ENCODE data around the gene LMX1A. TPM values are rescaled to one million over a fixed set of nuclear protein-coding genes. Genes with fewer than 3 reads are reported as not detected.

The LMX1A gene
- total RNA-seq, 1 experiment from 2014 or later, result not detected

DNA sequence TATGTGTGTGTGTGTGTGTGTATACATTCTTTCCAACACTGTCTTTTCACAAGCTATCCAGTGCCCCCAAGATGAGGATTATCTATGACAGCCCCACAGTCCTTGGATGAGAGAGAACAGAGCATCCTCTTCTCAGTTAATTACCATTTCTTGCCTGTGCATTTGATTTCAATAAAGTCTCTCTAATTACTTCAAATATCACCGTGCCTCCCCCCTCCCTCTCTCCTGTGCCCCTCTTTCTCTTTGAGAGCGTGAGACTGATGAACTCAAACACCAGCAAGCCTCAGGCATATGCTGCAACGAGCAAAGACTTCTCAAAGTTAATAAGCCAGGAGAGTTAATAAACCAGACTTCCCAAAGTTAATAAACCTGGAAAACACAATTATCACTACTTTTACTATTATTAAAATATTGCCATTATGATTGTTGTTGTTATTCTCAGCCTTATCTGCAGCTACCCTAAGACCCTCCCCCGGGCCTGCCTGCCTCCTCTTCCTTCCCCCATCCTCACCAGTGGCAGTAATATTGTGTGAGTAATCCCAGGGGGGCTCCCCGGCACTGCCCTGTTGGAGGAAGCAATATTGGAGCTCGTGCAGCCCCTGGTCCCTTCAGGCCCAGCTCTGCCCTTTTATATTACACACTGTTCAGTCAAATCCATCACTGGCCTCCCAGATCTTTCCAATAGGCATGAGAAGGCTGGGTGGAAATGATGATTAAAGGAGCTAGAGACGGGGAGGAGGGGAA is 30.9 kb downstream of the LMX1A start:
- no peak for DNase-seq (ENCODE audit: low read depth, low spot score)
- Histone ChIP-seq H3K36me3 (ENCODE audit: control insufficient read depth, insufficient read depth, low read length) (no peaks in the 10 kb centered on the region), H3K27me3 (ENCODE audit: control insufficient read depth, insufficient read depth, low read length) (no peaks in the 10 kb centered on the region), H3K9me3 (ENCODE audit: control insufficient read depth, insufficient read depth, low read depth, low read length) (no peaks in the 10 kb centered on the region), H3K27ac (ENCODE audit: low read length) (no peak overlapping the region), H3K4me3 (ENCODE audit: low read depth in 2 of 2, low read length in 2 of 2) (no peak overlapping the region), H3K4me1 (ENCODE audit: control insufficient read depth, insufficient read depth, low read length) (no peaks in the 10 kb centered on the region)
- POLR2A ChIA-PET, result no interaction called here
- BruUV-seq (replicated peaks), result no TSS peak
- in situ Hi-C loops (cut with HindIII; ENCODE audit: low pct_unique_long_range_greater_than_20kb, low sequenced_read_pairs) (no loop called here), intact Hi-C loops (cut with micrococcal nuclease; ENCODE audit: unreplicated experiment) (no loop called here)
- TF ChIP-seq POLR2AphosphoS5 (IDR thresholded peaks at IDR 0.05; ENCODE audit: low read depth, low read length), result no peak
- ATAC-seq, result no peak
- CTCF ChIA-PET, result no interaction called here

DNA sequence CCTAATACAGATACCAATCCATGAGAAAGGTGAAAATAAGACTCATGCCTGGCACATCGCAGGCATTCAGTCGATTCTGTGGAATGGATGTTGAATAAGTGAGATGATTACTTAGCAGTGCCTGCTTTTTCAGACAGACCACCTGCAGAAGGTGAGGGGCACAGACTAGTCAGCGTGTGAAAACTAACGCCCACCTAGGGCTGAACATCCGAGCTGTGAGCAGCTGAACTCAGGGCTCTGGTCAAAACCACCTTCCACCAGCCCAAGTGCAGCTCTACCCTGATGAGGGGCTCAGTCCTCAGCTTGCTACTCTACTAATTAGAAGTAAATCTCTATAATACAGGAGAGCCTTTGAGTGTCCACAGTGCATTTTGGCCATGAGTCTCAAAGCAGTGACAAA is 32.5 kb downstream of the LMX1A start:
- POLR2A ChIA-PET, result no interaction called here
- H3K36me3 ChIP-seq (ENCODE audit: control insufficient read depth, insufficient read depth, low read length), result no peaks in the 10 kb centered on the region
- H3K27me3 ChIP-seq (ENCODE audit: control insufficient read depth, insufficient read depth, low read length), result no peaks in the 10 kb centered on the region
- no peaks in the 10 kb centered on the region for H3K4me1 ChIP-seq (ENCODE audit: control insufficient read depth, insufficient read depth, low read length)
- BruUV-seq (replicated peaks), result no TSS peak
- intact Hi-C loops (cut with micrococcal nuclease; ENCODE audit: unreplicated experiment) (no loop called here), in situ Hi-C loops (cut with HindIII; ENCODE audit: low pct_unique_long_range_greater_than_20kb, low sequenced_read_pairs) (no loop called here)
- no peak overlapping the region for H3K27ac ChIP-seq (ENCODE audit: low read length)
- H3K4me3 ChIP-seq (ENCODE audit: low read depth in 2 of 2, low read length in 2 of 2), result no peak overlapping the region
- CTCF ChIA-PET, result no interaction called here
- TF ChIP-seq, protein P1, sequence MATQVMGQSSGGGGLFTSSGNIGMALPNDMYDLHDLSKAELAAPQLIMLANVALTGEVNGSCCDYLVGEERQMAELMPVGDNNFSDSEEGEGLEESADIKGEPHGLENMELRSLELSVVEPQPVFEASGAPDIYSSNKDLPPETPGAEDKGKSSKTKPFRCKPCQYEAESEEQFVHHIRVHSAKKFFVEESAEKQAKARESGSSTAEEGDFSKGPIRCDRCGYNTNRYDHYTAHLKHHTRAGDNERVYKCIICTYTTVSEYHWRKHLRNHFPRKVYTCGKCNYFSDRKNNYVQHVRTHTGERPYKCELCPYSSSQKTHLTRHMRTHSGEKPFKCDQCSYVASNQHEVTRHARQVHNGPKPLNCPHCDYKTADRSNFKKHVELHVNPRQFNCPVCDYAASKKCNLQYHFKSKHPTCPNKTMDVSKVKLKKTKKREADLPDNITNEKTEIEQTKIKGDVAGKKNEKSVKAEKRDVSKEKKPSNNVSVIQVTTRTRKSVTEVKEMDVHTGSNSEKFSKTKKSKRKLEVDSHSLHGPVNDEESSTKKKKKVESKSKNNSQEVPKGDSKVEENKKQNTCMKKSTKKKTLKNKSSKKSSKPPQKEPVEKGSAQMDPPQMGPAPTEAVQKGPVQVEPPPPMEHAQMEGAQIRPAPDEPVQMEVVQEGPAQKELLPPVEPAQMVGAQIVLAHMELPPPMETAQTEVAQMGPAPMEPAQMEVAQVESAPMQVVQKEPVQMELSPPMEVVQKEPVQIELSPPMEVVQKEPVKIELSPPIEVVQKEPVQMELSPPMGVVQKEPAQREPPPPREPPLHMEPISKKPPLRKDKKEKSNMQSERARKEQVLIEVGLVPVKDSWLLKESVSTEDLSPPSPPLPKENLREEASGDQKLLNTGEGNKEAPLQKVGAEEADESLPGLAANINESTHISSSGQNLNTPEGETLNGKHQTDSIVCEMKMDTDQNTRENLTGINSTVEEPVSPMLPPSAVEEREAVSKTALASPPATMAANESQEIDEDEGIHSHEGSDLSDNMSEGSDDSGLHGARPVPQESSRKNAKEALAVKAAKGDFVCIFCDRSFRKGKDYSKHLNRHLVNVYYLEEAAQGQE (IDR thresholded peaks at IDR 0.05; ENCODE audit: insufficient read depth in 1 of 2, low read depth in 2 of 2, low read length in 1 of 2), result no peak
- TF ChIP-seq POLR2AphosphoS5 (IDR thresholded peaks at IDR 0.05; ENCODE audit: low read depth, low read length) (no peak), SIN3A (IDR thresholded peaks at IDR 0.05; ENCODE audit: borderline replicate concordance, insufficient read depth, low read depth, low read length) (no peak), TCF7L2 (IDR thresholded peaks at IDR 0.05; ENCODE audit: low read depth, low read length) (no peak)
- ATAC-seq, result no peak
- no peak for DNase-seq (ENCODE audit: low read depth, low spot score)
- no peaks in the 10 kb centered on the region for H3K9me3 ChIP-seq (ENCODE audit: control insufficient read depth, insufficient read depth, low read depth, low read length)

DNA sequence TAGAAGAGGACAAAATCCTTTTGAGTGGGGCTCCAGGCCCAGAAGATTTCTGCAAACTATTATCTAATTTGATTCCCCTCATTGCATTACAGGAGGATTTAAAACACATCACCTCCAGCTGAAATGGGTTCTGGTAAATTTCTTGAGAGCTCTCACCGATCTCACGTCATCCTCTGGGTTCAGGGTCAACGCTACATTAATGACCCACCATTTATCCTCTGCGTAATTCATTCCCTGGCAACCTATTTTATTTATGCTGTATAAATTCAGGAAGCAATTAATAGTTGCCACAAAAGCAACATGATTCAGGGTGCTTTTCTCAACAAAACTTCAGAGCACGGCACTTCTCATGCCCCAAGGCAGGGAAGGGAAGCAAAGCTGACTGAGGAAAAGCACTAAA is 38.9 kb downstream of the LMX1A start:
- in situ Hi-C loops (cut with HindIII; ENCODE audit: low pct_unique_long_range_greater_than_20kb, low sequenced_read_pairs) (no loop called here), intact Hi-C loops (cut with micrococcal nuclease; ENCODE audit: unreplicated experiment) (no loop called here)
- Histone ChIP-seq H3K27ac (ENCODE audit: low read length) (no peak overlapping the region), H3K27me3 (ENCODE audit: control insufficient read depth, insufficient read depth, low read length) (no peaks in the 10 kb centered on the region; the same call in 1 of the 2 replicates), H3K4me3 (ENCODE audit: low read depth in 2 of 2, low read length in 2 of 2) (no peak overlapping the region), H3K36me3 (ENCODE audit: control insufficient read depth, insufficient read depth, low read length) (no peaks in the 10 kb centered on the region), H3K9me3 (ENCODE audit: control insufficient read depth, insufficient read depth, low read depth, low read length) (no peaks in the 10 kb centered on the region), H3K4me1 (ENCODE audit: control insufficient read depth, insufficient read depth, low read length) (no peaks in the 10 kb centered on the region)
- TF ChIP-seq, protein P1 (IDR thresholded peaks at IDR 0.05; ENCODE audit: insufficient read depth in 1 of 2, low read depth in 2 of 2, low read length in 1 of 2), result no peak
- no peak for TF ChIP-seq SIN3A (IDR thresholded peaks at IDR 0.05; ENCODE audit: borderline replicate concordance, insufficient read depth, low read depth, low read length)
- TF ChIP-seq, protein P2, sequence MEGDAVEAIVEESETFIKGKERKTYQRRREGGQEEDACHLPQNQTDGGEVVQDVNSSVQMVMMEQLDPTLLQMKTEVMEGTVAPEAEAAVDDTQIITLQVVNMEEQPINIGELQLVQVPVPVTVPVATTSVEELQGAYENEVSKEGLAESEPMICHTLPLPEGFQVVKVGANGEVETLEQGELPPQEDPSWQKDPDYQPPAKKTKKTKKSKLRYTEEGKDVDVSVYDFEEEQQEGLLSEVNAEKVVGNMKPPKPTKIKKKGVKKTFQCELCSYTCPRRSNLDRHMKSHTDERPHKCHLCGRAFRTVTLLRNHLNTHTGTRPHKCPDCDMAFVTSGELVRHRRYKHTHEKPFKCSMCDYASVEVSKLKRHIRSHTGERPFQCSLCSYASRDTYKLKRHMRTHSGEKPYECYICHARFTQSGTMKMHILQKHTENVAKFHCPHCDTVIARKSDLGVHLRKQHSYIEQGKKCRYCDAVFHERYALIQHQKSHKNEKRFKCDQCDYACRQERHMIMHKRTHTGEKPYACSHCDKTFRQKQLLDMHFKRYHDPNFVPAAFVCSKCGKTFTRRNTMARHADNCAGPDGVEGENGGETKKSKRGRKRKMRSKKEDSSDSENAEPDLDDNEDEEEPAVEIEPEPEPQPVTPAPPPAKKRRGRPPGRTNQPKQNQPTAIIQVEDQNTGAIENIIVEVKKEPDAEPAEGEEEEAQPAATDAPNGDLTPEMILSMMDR (IDR thresholded peaks at IDR 0.05), result no peak
- no peak for TF ChIP-seq POLR2AphosphoS5 (IDR thresholded peaks at IDR 0.05; ENCODE audit: low read depth, low read length)
- TF ChIP-seq TCF7L2 (IDR thresholded peaks at IDR 0.05; ENCODE audit: low read depth, low read length), result no peak
- CTCF ChIA-PET, result no interaction called here
- POLR2A ChIA-PET, result no interaction called here
- DNase-seq (ENCODE audit: low read depth, low spot score), result no peak
- no peak for ATAC-seq
- no TSS peak for BruUV-seq (replicated peaks)

Measured in Panc1 (cell line).